PC-3 (cell line): ENCODE data around the gene SLC34A1. TPM values are rescaled to one million over a fixed set of nuclear protein-coding genes. Genes with fewer than 3 reads are reported as not detected.

ENCODE experiments used
- ATAC-seq: fragments of 200-7000 bp; cut with Tn5 transposase; 2 replicates; pipeline ENCODE4 v1.9.1; 2020; ENCODE audit warnings: mild to moderate bottlenecking, moderate library complexity
- BruUV-seq: library from RNA; stranded (reverse); fragments of 400-500 nt; replicated peaks from 2 replicates; lab custom pipeline; 2021; lab: Mats Ljungman, UMichigan
- CTCF ChIA-PET: fragments of 300-600 bp; sonication (Branson Sonifier 250); formaldehyde crosslinking; loops from one replicate; lab custom pipeline; 2022; ENCODE audit warnings: antibody characterized with exemption; lab: Charles Lee
- POLR2A ChIA-PET: fragments of 300-600 bp; sonication (Branson Sonifier 250); formaldehyde crosslinking; loops from one replicate; lab custom pipeline; 2022; ENCODE audit warnings: antibody characterized with exemption; ENCODE audit not compliant: unreplicated experiment; lab: Charles Lee
- DNase-seq: peaks from one replicate; pipeline ENCODE4 v3.0.0-alpha.2; 2015
- H2AFZ ChIP-seq: fragments of 300-600 bp; sonication (generic); 2 replicates; pipeline ENCODE4 v1.6.0; 2016; ENCODE audit warnings: antibody characterized with exemption, low read length
- H3F3A ChIP-seq: fragments of 300-600 bp; sonication (generic); one replicate; pipeline ENCODE4 v1.6.0; 2017; ENCODE audit warnings: antibody characterized with exemption, low read length, control low read depth, mild to moderate bottlenecking; ENCODE audit not compliant: unreplicated experiment
- H3K27ac ChIP-seq: fragments of 300-600 bp; sonication (generic); 2 replicates; pipeline ENCODE4 v1.5.1; 2016; ENCODE audit warnings: mild to moderate bottlenecking, low read length
- H3K27me3 ChIP-seq: fragments of 300-600 bp; sonication (generic); 2 replicates; pipeline ENCODE4 v1.6.1; 2016; ENCODE audit warnings: low read length, mixed read lengths
- H3K36me3 ChIP-seq: fragments of 300-600 bp; sonication (generic); 2 replicates; pipeline ENCODE4 v1.6.1; 2016; ENCODE audit warnings: low read depth, mixed run types, low read length, mixed read lengths
- H3K4me1 ChIP-seq: fragments of 300-600 bp; sonication (generic); 2 replicates; pipeline ENCODE4 v1.5.1; 2016; ENCODE audit warnings: low read length; ENCODE audit not compliant: insufficient read depth
- H3K4me2 ChIP-seq: fragments of 300-600 bp; sonication (generic); 2 replicates; pipeline ENCODE4 v1.6.0; 2016; ENCODE audit warnings: low read length
- H3K4me3 ChIP-seq: fragments of 300-600 bp; sonication (generic); 2 replicates; pipeline ENCODE4 v1.5.1; 2016; ENCODE audit warnings: mild to moderate bottlenecking, low read length, mixed read lengths
- H3K79me2 ChIP-seq: fragments of 300-600 bp; sonication (generic); 2 replicates; pipeline ENCODE4 v1.6.1; 2017; ENCODE audit warnings: low read length, mixed read lengths
- H3K9ac ChIP-seq: fragments of 300-600 bp; sonication (generic); 2 replicates; pipeline ENCODE4 v1.6.0; 2016; ENCODE audit warnings: mild to moderate bottlenecking, low read length
- H3K9me2 ChIP-seq: fragments of 300-600 bp; sonication (generic); replicated peaks from 2 replicates; pipeline ENCODE4 v1.6.1; 2016; ENCODE audit warnings: mixed run types, low read length, mixed read lengths
- H3K9me3 ChIP-seq: fragments of 300-600 bp; sonication (generic); 2 replicates; pipeline ENCODE4 v1.6.1; 2016; ENCODE audit warnings: low read length, mixed read lengths
- H4K20me1 ChIP-seq: fragments of 300-600 bp; sonication (generic); 2 replicates; pipeline ENCODE4 v1.6.1; 2016; ENCODE audit warnings: low read length, mixed read lengths
- CTCF ChIP-seq: fragments of 300-600 bp; sonication (generic); conservative IDR thresholded peaks from 2 replicates; pipeline ENCODE4 v1.5.1; 2017; ENCODE audit warnings: antibody characterized with exemption, low read depth, mild to moderate bottlenecking, low read length
- EZH2 ChIP-seq: fragments of 300-600 bp; sonication (generic); IDR thresholded peaks from one replicate; pipeline ENCODE4 v1.6.1; 2017; ENCODE audit warnings: antibody characterized with exemption, mild to moderate bottlenecking, low read length; ENCODE audit not compliant: unreplicated experiment
- EZH2phosphoT487 ChIP-seq: fragments of 300-600 bp; sonication (generic); IDR thresholded peaks from 2 replicates; pipeline ENCODE4 v1.6.1; 2018; ENCODE audit warnings: mild to moderate bottlenecking, antibody characterized with exemption, low read length, borderline replicate concordance
- intact Hi-C: fragments of 100-400 bp; cut with micrococcal nuclease; formaldehyde crosslinking; loops from 2 replicates; pipeline ENCODE4 v1.9.0; 2023
- total RNA-seq: library from RNA; depleted of rRNA; stranded (reverse); fragments of >200 nt; gene quantifications from 2 replicates; pipeline ENCODE4 v1.2.3, GENCODE V29; 2014

The SLC34A1 gene
- total RNA-seq, 1 experiment from 2014 or later = 0.07 TPM

DNA sequence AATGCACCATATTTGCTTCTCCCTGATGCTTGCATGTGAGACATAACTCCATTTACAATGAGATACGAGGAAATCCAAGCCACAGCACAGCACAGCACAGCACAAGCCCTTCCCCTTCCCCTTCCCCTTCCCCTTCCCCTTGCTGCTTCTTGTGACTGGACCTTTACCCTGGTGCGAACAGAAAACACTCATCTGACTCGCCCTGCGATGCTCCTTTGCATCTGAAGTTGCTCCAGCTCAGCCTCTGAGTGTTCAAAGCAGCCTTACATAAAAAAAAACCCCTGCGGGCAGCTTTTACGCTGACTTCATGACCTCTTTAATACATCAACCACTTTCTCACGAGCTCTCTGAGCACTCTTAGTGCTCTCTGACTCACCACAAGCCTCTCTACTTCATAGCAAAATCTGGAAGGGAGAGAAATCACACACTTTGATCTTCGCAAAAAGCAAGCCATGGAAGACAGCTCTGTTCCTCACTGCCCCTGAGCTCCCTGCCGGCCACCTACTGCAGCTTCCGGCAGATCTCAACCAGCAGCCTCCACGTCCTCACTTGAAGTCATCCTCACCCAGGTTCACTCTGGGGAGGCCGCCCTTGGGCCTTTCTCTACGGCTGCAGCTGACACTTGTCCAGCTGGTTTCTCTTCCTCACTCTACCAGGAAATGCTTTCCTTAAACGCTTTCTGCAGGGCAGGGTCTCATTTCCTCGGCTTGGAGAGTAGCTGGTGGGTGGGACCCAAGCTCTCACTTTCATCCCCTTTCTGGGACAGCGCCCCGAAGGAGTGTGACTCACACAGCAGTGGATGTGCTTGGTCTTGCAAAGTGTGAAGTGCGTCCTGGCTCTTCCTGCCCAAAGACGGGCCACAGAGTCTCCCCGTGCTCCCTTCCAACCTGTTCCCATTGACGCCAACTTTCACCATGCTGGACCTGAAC is 5.3 kb downstream of the SLC34A1 start:
- H3K27ac ChIP-seq = peak overlapping the region; percentile 95
- H3F3A ChIP-seq = no peaks in the 10 kb centered on the region
- TF ChIP-seq EZH2phosphoT487 = no peak
- TF ChIP-seq CTCF = no peak
- TF ChIP-seq EZH2 = no peak
- H3K36me3 ChIP-seq = no peaks in the 10 kb centered on the region
- H3K9ac ChIP-seq = peak overlapping the region; percentile 76
- ATAC-seq (peak; percentile 72), DNase-seq (peak; percentile 89)
- ChIA-PET CTCF (interaction anchor here (0.6 to 2.3 kb wide), 11 partner anchors 13 to 88 kb away, joined by 3 to 35 read pairs (median 5); no protein-coding TSS in a partner anchor), POLR2A (interaction anchor here (0.6 to 0.7 kb wide), 4 partner anchors 10 to 37 kb away, joined by 3 to 4 read pairs (median 3); no protein-coding TSS in a partner anchor)
- no peaks in the 10 kb centered on the region for H3K27me3 ChIP-seq
- no peaks in the 10 kb centered on the region for H3K9me2 ChIP-seq
- no peaks in the 10 kb centered on the region for H4K20me1 ChIP-seq
- no TSS peak for BruUV-seq
- intact Hi-C loops = loop anchor here (1.0 kb wide), 3 partner anchors 13 to 112 kb away; no protein-coding TSS in a partner anchor
- H2AFZ ChIP-seq = peak overlapping the region; percentile 41
- H3K4me2 ChIP-seq = peak overlapping the region; percentile 72
- H3K9me3 ChIP-seq = no peaks in the 10 kb centered on the region
- H3K4me3 ChIP-seq = peak overlapping the region; percentile 24; the same call in 1 of the 2 replicates
- H3K79me2 ChIP-seq = no peaks in the 10 kb centered on the region
- peaks cover 27% of the 10 kb centered on the region for H3K4me1 ChIP-seq

DNA sequence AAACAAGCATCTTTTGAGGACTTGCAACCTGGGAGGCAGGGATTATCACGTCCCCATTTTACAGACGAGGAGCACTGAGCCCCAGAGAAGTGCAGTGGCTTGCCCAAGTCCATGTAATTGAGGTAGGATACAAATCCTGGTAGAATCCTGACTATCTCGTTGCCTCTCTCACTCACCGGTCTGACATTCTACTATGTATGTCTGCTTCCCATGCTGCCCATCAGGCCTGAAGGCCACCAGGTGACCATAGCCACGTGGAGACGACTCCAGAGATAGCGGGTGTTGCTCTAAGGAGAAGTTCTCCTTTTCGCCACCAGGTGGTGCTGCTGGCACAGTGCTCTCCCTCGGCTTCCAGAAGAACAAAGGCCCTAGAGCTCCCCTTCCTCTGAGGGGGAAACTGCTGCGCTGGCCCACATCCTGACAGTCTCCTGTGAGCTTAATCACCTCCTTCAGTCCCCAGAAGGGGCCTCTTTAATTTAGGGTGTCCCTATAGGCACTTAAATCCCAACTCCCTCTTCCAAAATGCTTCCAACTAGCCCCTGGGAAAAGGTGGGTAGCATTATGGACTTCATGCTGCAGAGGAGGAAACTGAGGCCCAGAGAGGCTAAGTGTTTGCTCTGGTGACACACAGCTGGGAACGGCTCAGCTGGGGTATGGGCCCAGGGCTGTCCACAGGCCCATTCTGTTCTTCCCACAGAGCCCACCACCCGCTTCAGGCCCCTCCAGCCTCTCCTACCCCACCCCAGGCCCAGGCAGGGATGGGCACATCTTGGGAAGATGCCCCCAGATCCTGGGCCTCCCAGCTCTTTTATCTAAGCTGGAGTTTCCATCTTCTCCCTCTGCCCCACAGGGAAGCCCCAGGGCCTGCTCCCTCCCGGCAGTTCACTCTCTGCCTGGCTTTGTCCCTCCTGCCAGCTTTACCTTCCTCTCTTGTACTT is 6.4 kb downstream of the SLC34A1 start:
- DNase-seq (peak; percentile 95), ATAC-seq (peak; percentile 73)
- H3K9ac ChIP-seq = peak overlapping the region; percentile 76
- no TSS peak for BruUV-seq
- intact Hi-C loops = loop anchor here (1.0 kb wide), 3 partner anchors 12 to 111 kb away; no protein-coding TSS in a partner anchor
- no peaks in the 10 kb centered on the region for H3K9me3 ChIP-seq
- H3F3A ChIP-seq = no peaks in the 10 kb centered on the region
- H3K4me3 ChIP-seq = peak overlapping the region; percentile 24; the same call in 1 of the 2 replicates
- H3K27ac ChIP-seq = peak overlapping the region; percentile 95
- ChIA-PET POLR2A (interaction anchor here (0.6 kb wide), 1 partner anchor 13 kb away, joined by 3 read pairs; no protein-coding TSS in a partner anchor), CTCF (interaction anchor here (0.5 to 2.3 kb wide), 12 partner anchors 11 to 111 kb away, joined by 3 to 35 read pairs (median 4); partner anchors contain the start of gene GRK6)
- H4K20me1 ChIP-seq = no peaks in the 10 kb centered on the region
- H3K9me2 ChIP-seq = no peaks in the 10 kb centered on the region
- H3K79me2 ChIP-seq = no peaks in the 10 kb centered on the region
- no peaks in the 10 kb centered on the region for H3K27me3 ChIP-seq
- peak overlapping the region; percentile 72 for H3K4me2 ChIP-seq
- no peaks in the 10 kb centered on the region for H3K36me3 ChIP-seq
- peaks cover 27% of the 10 kb centered on the region for H3K4me1 ChIP-seq
- TF ChIP-seq CTCF (peak; percentile 93), EZH2phosphoT487 (no peak)
- peak overlapping the region; percentile 46 for H2AFZ ChIP-seq
